IPS-18a (cell line): ENCODE measurements around the gene GLMP.

Source experiments
- H3K27ac ChIP-seq: one replicate; pipeline ENCODE4 v1.5.1; 2013; ENCODE audit warnings: low read length
- H3K27me3 ChIP-seq: one replicate; pipeline ENCODE4 v1.6.1; 2013; ENCODE audit warnings: mild to moderate bottlenecking, low read length; ENCODE audit not compliant: control insufficient read depth, insufficient read depth
- H3K36me3 ChIP-seq: one replicate; pipeline ENCODE4 v1.6.1; 2013; ENCODE audit warnings: low read depth, low read length; ENCODE audit not compliant: control insufficient read depth
- H3K4me1 ChIP-seq: one replicate; pipeline ENCODE4 v1.6.1; 2013; ENCODE audit warnings: low read depth, low read length; ENCODE audit not compliant: control insufficient read depth
- H3K4me3 ChIP-seq: one replicate; pipeline ENCODE4 v1.5.1; 2013; ENCODE audit warnings: low read length
- H3K9ac ChIP-seq: one replicate; pipeline ENCODE4 v1.6.1; 2013; ENCODE audit warnings: mild to moderate bottlenecking, low read length, moderate library complexity
- H3K9me3 ChIP-seq: one replicate; pipeline ENCODE4 v1.6.1; 2013; ENCODE audit warnings: low read depth, low read length; ENCODE audit not compliant: control insufficient read depth

Gene GLMP

GRCh38 chr1:156263288-156263655, 32.2 kb downstream of the GLMP start:
- Histone ChIP-seq H3K4me1 (no peaks in the 10 kb centered on the region), H3K27me3 (no peaks in the 10 kb centered on the region), H3K9ac (no peak overlapping the region), H3K9me3 (no peaks in the 10 kb centered on the region), H3K27ac (no peak overlapping the region), H3K36me3 (peaks cover 92% of the 10 kb centered on the region), H3K4me3 (no peak overlapping the region)

DNA sequence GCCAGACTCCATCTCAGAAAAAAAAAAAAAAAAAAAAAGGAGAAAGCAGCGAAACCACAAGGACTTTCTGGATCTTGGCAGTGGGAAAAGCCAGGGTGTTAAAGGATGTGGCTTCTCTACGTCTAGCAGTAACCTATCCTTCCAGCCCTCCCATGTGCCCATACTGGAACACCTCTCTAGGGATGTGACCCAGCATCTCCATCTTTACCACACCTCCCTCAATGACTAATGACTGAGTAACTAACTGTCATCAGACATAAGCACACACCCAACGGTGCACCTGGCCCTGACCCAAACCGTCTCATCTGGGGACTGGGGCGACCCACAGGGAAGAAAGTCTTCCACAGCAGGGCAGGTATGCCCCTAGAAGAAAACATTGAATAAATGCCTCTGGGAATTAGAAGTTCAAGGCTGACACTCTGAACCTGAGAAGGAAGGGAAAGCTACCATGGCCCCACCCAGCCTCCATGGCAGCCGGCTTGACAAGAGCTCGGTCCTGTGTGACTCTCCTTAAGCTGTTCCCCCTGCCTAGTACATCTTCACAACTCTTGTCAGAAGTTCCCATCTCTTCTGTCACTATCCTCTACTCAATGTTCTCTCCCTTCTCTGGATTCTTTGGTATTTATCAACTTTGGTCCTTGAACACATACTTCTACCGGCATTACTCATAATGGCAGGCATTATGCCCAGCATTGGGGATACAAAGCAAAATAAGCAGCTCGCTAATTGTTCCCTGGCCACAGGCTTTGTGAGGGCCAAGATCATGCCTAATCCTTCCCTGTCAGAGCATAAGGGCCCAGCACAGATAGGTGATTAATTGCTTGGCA, 32.8 kb downstream of the GLMP start:
- H3K9ac ChIP-seq: no peak overlapping the region
- H3K27ac ChIP-seq: no peak overlapping the region
- no peaks in the 10 kb centered on the region for H3K4me1 ChIP-seq
- H3K4me3 ChIP-seq: no peak overlapping the region
- H3K27me3 ChIP-seq: no peaks in the 10 kb centered on the region
- peaks cover 92% of the 10 kb centered on the region for H3K36me3 ChIP-seq
- H3K9me3 ChIP-seq: no peaks in the 10 kb centered on the region

DNA sequence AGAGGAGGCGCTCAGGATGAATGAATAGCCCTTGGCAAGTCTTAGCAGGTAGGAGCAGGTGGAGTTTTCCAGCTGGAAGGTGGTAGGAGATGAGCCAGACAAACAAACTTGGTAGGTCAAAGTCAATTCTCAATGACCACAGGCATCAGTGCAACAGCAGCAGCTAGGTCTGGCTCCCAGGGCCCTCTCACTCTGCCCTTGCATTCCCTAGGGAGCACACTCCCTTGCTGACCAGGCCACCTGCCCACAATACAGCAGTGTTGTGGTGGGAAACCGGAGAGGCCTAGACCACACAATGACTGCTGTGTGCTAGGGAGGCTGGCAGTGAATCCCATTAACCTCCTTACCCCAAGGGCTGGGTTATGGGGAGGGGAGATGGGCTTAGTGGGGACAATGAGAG, 34.6 kb downstream of the GLMP start:
- H3K9ac ChIP-seq: no peak overlapping the region
- H3K36me3 ChIP-seq: peaks cover 92% of the 10 kb centered on the region
- no peaks in the 10 kb centered on the region for H3K4me1 ChIP-seq
- H3K4me3 ChIP-seq: no peak overlapping the region
- no peaks in the 10 kb centered on the region for H3K27me3 ChIP-seq
- no peak overlapping the region for H3K27ac ChIP-seq
- no peaks in the 10 kb centered on the region for H3K9me3 ChIP-seq

DNA sequence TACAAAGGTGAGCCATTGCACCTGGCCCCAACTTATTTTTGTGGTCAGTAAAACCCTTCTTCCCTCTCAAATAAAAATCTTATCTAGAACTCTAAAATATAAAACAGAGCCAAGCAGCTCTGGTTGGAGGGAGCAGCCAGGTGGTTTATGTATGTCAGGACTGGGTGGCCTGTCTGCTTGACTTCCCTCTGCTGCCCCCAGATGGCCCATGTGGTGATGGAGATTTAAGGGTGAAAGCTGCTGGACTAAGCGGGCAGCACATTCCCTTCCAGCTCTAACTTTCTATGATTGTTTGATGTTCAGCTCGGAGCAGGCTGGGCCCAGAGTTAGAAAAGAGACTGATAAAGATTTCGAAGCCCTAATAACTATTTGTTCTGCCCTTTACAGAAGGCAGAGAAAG, 35.7 kb downstream of the GLMP start:
- H3K9ac ChIP-seq: no peak overlapping the region
- H3K4me1 ChIP-seq: no peaks in the 10 kb centered on the region
- peaks cover 84% of the 10 kb centered on the region for H3K36me3 ChIP-seq
- H3K27me3 ChIP-seq: no peaks in the 10 kb centered on the region
- H3K9me3 ChIP-seq: no peaks in the 10 kb centered on the region
- H3K4me3 ChIP-seq: no peak overlapping the region
- no peak overlapping the region for H3K27ac ChIP-seq

GRCh38 chr1:156258859-156259258, 36.6 kb downstream of the GLMP start:
- peaks cover 84% of the 10 kb centered on the region for H3K36me3 ChIP-seq
- no peaks in the 10 kb centered on the region for H3K4me1 ChIP-seq
- no peaks in the 10 kb centered on the region for H3K27me3 ChIP-seq
- H3K27ac ChIP-seq: no peak overlapping the region
- H3K9ac ChIP-seq: no peak overlapping the region
- no peak overlapping the region for H3K4me3 ChIP-seq
- no peaks in the 10 kb centered on the region for H3K9me3 ChIP-seq

DNA sequence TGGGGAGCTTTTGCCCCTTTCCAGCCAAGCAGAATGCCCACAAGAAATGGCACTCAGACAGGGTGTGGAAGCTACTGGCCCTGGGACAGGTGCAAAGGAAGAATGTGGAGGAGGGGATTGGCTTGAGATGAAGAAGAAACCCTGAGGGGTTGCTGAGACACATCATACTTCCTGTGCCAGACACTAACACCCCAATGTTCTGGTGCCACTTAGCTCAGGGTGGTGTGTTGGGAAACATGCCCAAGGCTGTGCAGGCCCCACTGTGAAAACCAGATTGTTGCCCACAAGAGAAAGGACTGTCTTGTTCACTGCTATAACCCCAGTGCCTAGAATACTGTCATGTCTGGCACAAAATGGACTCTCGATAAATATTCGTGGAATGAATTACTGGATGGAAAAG, 37.8 kb downstream of the GLMP start:
- H3K27ac ChIP-seq: no peak overlapping the region

DNA sequence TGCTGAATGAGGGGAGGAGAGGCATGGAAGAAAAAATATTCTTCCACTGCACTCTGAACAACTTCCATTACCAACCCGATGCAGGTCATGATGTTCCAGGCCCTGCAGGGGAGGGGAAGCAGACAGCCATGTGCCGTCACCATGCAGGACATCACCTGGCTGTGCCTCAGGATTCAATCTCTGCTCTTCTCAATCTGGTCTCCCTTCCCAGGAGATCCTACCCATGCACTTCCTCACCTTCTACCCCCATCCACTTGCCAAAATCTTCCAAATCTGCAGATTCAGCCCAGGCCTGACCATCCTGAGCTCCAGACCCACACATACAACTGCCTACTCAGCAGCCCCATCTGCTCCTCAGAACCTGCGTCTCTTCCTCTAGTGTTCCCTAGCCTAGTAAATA, 41.8 kb downstream of the GLMP start:
- Histone ChIP-seq H3K9me3 (no peaks in the 10 kb centered on the region), H3K4me1 (no peaks in the 10 kb centered on the region), H3K4me3 (no peak overlapping the region), H3K9ac (no peak overlapping the region), H3K27ac (no peak overlapping the region), H3K36me3 (peaks cover 84% of the 10 kb centered on the region), H3K27me3 (no peaks in the 10 kb centered on the region)

More for the DNA sequence above, 37.8 kb downstream of the GLMP start:
- Histone ChIP-seq H3K4me3 (no peak overlapping the region), H3K9ac (no peak overlapping the region), H3K4me1 (no peaks in the 10 kb centered on the region), H3K36me3 (peaks cover 84% of the 10 kb centered on the region), H3K27me3 (no peaks in the 10 kb centered on the region), H3K9me3 (no peaks in the 10 kb centered on the region)

DNA sequence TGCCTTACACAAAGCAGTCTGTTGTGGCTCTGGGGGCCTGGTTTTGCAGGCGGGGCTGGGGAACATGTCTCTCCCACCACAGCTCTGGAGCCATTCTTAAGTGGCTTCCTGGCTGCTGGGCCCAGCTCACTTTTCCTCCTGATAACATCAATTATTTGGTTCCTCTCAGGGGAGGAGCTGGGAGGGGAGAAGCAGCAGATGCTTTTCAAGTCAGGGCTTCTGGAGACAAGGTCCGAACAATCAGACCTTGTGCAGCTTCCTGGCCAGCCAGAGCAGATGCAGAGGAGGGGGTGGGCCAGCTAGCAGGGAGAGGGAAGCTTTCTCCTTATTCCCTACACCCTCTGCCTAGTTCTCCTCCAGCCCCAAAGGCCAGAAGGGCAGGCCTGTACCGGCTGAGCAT, 44.0 kb downstream of the GLMP start:
- H3K27ac ChIP-seq: no peak overlapping the region
- no peak overlapping the region for H3K4me3 ChIP-seq
- H3K9ac ChIP-seq: no peak overlapping the region
- peaks cover 3% of the 10 kb centered on the region for H3K4me1 ChIP-seq
- no peaks in the 10 kb centered on the region for H3K9me3 ChIP-seq
- H3K27me3 ChIP-seq: no peaks in the 10 kb centered on the region
- peaks cover 63% of the 10 kb centered on the region for H3K36me3 ChIP-seq

- Histone ChIP-seq H3K9me3 (no peaks in the 10 kb centered on the region), H3K36me3 (peaks cover 54% of the 10 kb centered on the region), H3K4me3 (no peak overlapping the region), H3K9ac (no peak overlapping the region), H3K4me1 (peaks cover 3% of the 10 kb centered on the region), H3K27me3 (no peaks in the 10 kb centered on the region), H3K27ac (no peak overlapping the region)
Measured at GRCh38 chr1:156249593-156249992, 45.9 kb downstream of the GLMP start.

GRCh38 chr1:156248323-156248683, 47.2 kb downstream of the GLMP start:
- Histone ChIP-seq H3K9me3 (no peaks in the 10 kb centered on the region), H3K27me3 (no peaks in the 10 kb centered on the region), H3K4me1 (peaks cover 3% of the 10 kb centered on the region), H3K4me3 (no peak overlapping the region), H3K27ac (no peak overlapping the region), H3K9ac (no peak overlapping the region), H3K36me3 (peaks cover 43% of the 10 kb centered on the region)

DNA sequence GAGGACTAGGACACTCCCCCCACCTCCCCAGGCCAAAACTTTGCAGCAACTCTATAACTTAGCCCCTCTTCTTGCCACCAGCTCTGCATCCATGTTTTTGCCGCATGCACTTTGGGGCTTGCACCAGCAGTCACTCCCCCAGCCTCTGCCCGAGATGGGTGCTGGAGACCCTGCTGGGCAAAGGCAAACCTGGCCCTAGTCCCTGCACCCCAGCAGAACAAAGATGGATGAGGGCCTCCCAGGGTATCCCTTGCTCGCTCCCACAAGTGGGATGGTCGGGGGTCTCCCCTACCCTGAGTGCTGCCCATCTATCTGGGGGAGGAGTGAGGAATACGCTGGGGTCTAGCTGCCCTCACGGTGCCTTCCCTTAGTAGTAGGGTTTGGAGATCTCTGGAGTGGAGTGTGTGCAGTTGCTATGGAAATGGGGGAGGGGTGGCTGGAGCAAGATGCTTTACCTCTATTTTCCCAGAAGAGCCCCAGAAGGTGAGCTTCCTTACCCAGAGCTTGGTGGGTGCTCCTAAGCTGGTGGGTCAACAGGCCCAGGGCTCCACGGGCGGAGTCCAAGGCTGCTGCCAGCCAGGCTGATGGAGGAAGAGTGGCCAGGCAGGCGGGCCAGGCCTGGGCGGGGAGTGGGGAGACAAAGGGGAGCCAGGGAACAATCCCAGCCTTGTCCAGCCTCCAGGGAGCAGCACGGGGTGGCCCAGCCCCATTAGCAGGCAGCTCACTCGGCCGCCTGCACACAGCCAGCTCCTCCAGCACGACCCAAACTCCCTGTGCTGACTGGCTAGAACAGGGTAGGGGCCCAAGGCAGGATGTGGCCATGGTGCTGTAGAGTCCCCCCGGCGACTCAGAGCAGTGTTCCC, 47.8 kb downstream of the GLMP start, which contains the start of gene PAQR6:
TSS of gene PAQR6 (minus strand) at position 597 of the 863 bp plus-strand sequence. CDS start 1,325 bp downstream, outside the sequence.
- Histone ChIP-seq H3K36me3 (peaks cover 37% of the 10 kb centered on the region), H3K27ac (no peak within 1 kb of the TSS), H3K9me3 (no peaks in the 10 kb centered on the region), H3K9ac (no peak within 1 kb of the TSS), H3K27me3 (no peaks in the 10 kb centered on the region), H3K4me3 (no peak within 1 kb of the TSS), H3K4me1 (peaks cover 3% of the 10 kb centered on the region)
